H1 (cell line): Measurements from ENCODE around the gene TATDN2. TPM values are rescaled to one million over a fixed set of nuclear protein-coding genes. Genes with fewer than 3 reads are reported as not detected.
A peak's percentile ranks its signal among the peaks of the same experiment; 100 is the strongest.

Source experiments
- CTCF ChIA-PET: fragments of 300-600 bp; sonication (Branson Sonifier 250); formaldehyde crosslinking; loops from one replicate; lab custom pipeline; 2021; ENCODE audit not compliant: partially characterized antibody; lab: Charles Lee
- POLR2A ChIA-PET: fragments of 300-600 bp; sonication (Branson Sonifier 250); formaldehyde crosslinking; loops from one replicate; lab custom pipeline; 2021; ENCODE audit warnings: inconsistent platforms; ENCODE audit not compliant: partially characterized antibody; lab: Charles Lee
- DNase-seq, 2 experiments: peaks; one replicate each; pipeline versions ENCODE4 v3.0.0 to v3.0.0-alpha.2; 2010 to 2022; ENCODE audit warnings: low spot score in 2 of 2, low read depth in 1 of 2, mixed read lengths in 1 of 2
- FAIRE-seq: peaks from 2 replicates; lab custom pipeline; 2011; peaks lifted over from hg19 to GRCh38; lab: Jason Lieb, UNC
- H2AFZ ChIP-seq: 2 replicates; pipeline ENCODE4 v1.8.1; 2012; ENCODE audit warnings: low read length, inconsistent platforms
- H2AK5ac ChIP-seq: 2 replicates; pipeline ENCODE4 v1.6.1; 2013; ENCODE audit warnings: low read depth, low read length
- H2BK120ac ChIP-seq: replicated peaks from 2 replicates; pipeline ENCODE3; 2013; ENCODE audit warnings: low read depth, low read length, inconsistent platforms
- H2BK12ac ChIP-seq: 2 replicates; pipeline ENCODE4 v1.6.1; 2013; ENCODE audit warnings: low read depth, low read length
- H2BK15ac ChIP-seq: 2 replicates; pipeline ENCODE4 v1.6.1; 2013; ENCODE audit warnings: low read length
- H2BK20ac ChIP-seq: 2 replicates; pipeline ENCODE4 v1.6.1; 2013; ENCODE audit warnings: low read length
- H2BK5ac ChIP-seq: 2 replicates; pipeline ENCODE4 v1.6.1; 2013; ENCODE audit warnings: low read depth, low read length
- H3K14ac ChIP-seq: 2 replicates; pipeline ENCODE4 v1.6.1; 2013; ENCODE audit warnings: inconsistent platforms; ENCODE audit not compliant: insufficient read length
- H3K18ac ChIP-seq: 2 replicates; pipeline ENCODE4 v1.6.1; 2013; ENCODE audit warnings: low read length; ENCODE audit errors: extremely low read depth
- H3K23ac ChIP-seq: 2 replicates; pipeline ENCODE4 v1.6.1; 2013; ENCODE audit warnings: inconsistent platforms; ENCODE audit not compliant: insufficient read length
- H3K23me2 ChIP-seq: 2 replicates; pipeline ENCODE4 v1.6.1; 2013; ENCODE audit warnings: low read depth, low read length
- H3K27ac ChIP-seq: 2 replicates; pipeline ENCODE4 v1.6.1; 2011; ENCODE audit warnings: low read depth, low read length, inconsistent platforms
- H3K27me3 ChIP-seq, 4 experiments: replicated peaks in 1 of 4; 1 replicate in 1 of 4; 2 replicates in 3 of 4; pipeline versions ENCODE4 v1.6.1 to v1.8.1; 2011 to 2013; ENCODE audit warnings: low read length in 3 of 4, mild to moderate bottlenecking in 3 of 4, inconsistent platforms in 2 of 4, mixed read lengths in 2 of 4, moderate library complexity in 1 of 4; ENCODE audit not compliant: control insufficient read depth in 3 of 4, insufficient read depth in 3 of 4; ENCODE audit errors: extremely low read depth in 1 of 4
- H3K36me3 ChIP-seq, 4 experiments: 2 replicates each; pipeline versions ENCODE4 v1.6.1 to v1.8.1; 2011 to 2013; ENCODE audit warnings: mild to moderate bottlenecking in 4 of 4, low read length in 3 of 4, moderate library complexity in 2 of 4, control low read depth in 1 of 4, inconsistent platforms in 1 of 4; ENCODE audit not compliant: insufficient read depth in 4 of 4, control insufficient read depth in 2 of 4
- H3K4ac ChIP-seq: replicated peaks from 2 replicates; pipeline ENCODE3; 2013; ENCODE audit warnings: low read length, low read depth, mixed read lengths, inconsistent platforms; ENCODE audit not compliant: insufficient read length
- H3K4me1 ChIP-seq, 4 experiments: replicated peaks in 1 of 4; 1 replicate in 1 of 4; 2 replicates in 3 of 4; pipeline versions ENCODE4 v1.6.1 to v1.8.1; 2011 to 2013; ENCODE audit warnings: low read length in 3 of 4, inconsistent platforms in 2 of 4, mixed read lengths in 1 of 4; ENCODE audit not compliant: insufficient read depth in 4 of 4, control insufficient read depth in 3 of 4
- H3K4me2 ChIP-seq, 2 experiments: 2 replicates each; pipeline versions ENCODE4 v1.6.1 to v1.8.1; 2011 to 2013; ENCODE audit warnings: low read depth in 2 of 2, low read length in 2 of 2, control low read depth in 1 of 2, inconsistent platforms in 1 of 2, mild to moderate bottlenecking in 1 of 2; ENCODE audit not compliant: insufficient read depth in 1 of 2
- H3K4me3 ChIP-seq, 4 experiments: fragments of 200-600, 300-600 bp in 1 of 4; sonication (generic), shearing (Covaris generic), sonication (Bioruptor Twin) in 1 of 4; 2 replicates each; pipeline versions ENCODE4 v1.5.1 to v1.8.1; 2011 to 2016; ENCODE audit warnings: low read length in 4 of 4, low read depth in 3 of 4, control low read depth in 2 of 4, inconsistent platforms in 2 of 4, mild to moderate bottlenecking in 2 of 4, mixed read lengths in 1 of 4, moderate library complexity in 1 of 4; ENCODE audit not compliant: insufficient read depth in 2 of 4; ENCODE audit errors: extremely low read depth in 1 of 4
- H3K56ac ChIP-seq: replicated peaks from 2 replicates; pipeline ENCODE3; 2013; ENCODE audit warnings: low read depth, mild to moderate bottlenecking, mixed read lengths, low read length, inconsistent platforms; ENCODE audit not compliant: insufficient read length
- H3K79me1 ChIP-seq: 2 replicates; pipeline ENCODE4 v1.6.1; 2013; ENCODE audit warnings: low read depth, low read length, control low read depth
- H3K79me2 ChIP-seq, 2 experiments: 2 replicates each; pipeline versions ENCODE4 v1.6.1 to v1.8.1; 2012 to 2013; ENCODE audit warnings: low read length in 2 of 2, mild to moderate bottlenecking in 2 of 2, inconsistent platforms in 1 of 2; ENCODE audit not compliant: insufficient read depth in 2 of 2, control insufficient read depth in 1 of 2
- H3K9ac ChIP-seq, 4 experiments: replicated peaks in 1 of 4; 1 replicate in 1 of 4; 2 replicates in 3 of 4; pipeline versions ENCODE4 v1.6.1 to v1.8.1; 2011 to 2013; ENCODE audit warnings: low read depth in 3 of 4, low read length in 3 of 4, control low read depth in 2 of 4, mild to moderate bottlenecking in 2 of 4, moderate library complexity in 2 of 4, inconsistent platforms in 1 of 4; ENCODE audit errors: extremely low read depth in 1 of 4
- H3K9me3 ChIP-seq, 2 experiments: 2 replicates each; pipeline versions ENCODE4 v1.6.1 to v1.8.1; 2012 to 2013; ENCODE audit warnings: mild to moderate bottlenecking in 2 of 2, moderate library complexity in 2 of 2, control low read depth in 1 of 2, inconsistent platforms in 1 of 2, low read depth in 1 of 2, low read length in 1 of 2, mixed read lengths in 1 of 2; ENCODE audit not compliant: insufficient read depth in 2 of 2
- H4K20me1 ChIP-seq, 2 experiments: replicated peaks in 1 of 2; 2 replicates each; pipeline versions ENCODE3 to v1.8.1; 2011 to 2013; ENCODE audit warnings: inconsistent platforms in 2 of 2, low read length in 2 of 2, mild to moderate bottlenecking in 1 of 2; ENCODE audit not compliant: insufficient read depth in 2 of 2, control insufficient read depth in 1 of 2
- H4K5ac ChIP-seq: 2 replicates; pipeline ENCODE4 v1.6.1; 2013; ENCODE audit warnings: low read length, low read depth, mixed read lengths, inconsistent platforms; ENCODE audit not compliant: insufficient read length
- H4K8ac ChIP-seq: 2 replicates; pipeline ENCODE4 v1.8.0; 2013; ENCODE audit warnings: mild to moderate bottlenecking, moderate library complexity, low read length, inconsistent platforms; ENCODE audit not compliant: insufficient read depth; ENCODE audit errors: extremely low read depth
- H4K91ac ChIP-seq: replicated peaks from 2 replicates; pipeline ENCODE3; 2013; ENCODE audit warnings: low read length, mixed read lengths, inconsistent platforms; ENCODE audit not compliant: insufficient read length
- BACH1 ChIP-seq: IDR thresholded peaks from 2 replicates; pipeline ENCODE4 v1.6.1; 2012; ENCODE audit warnings: low read length, improper control_type of control experiment
- CBX5 ChIP-seq: fragments of 300-800, 300-1000 bp; sonication (generic); IDR thresholded peaks from 2 replicates; pipeline ENCODE4 v1.7.1; 2016; ENCODE audit warnings: antibody characterized with exemption, low read length, low read depth
- CEBPB ChIP-seq: IDR thresholded peaks from 2 replicates; pipeline ENCODE4 v1.6.1; 2012; ENCODE audit warnings: low read depth, low read length
- CHD1 ChIP-seq: IDR thresholded peaks from 2 replicates; pipeline ENCODE4 v1.6.1; 2012; ENCODE audit warnings: low read depth, low read length, improper control_type of control experiment
- CHD2 ChIP-seq: IDR thresholded peaks from 2 replicates; pipeline ENCODE4 v1.6.1; 2012; ENCODE audit warnings: low read length, improper control_type of control experiment
- PHF8 ChIP-seq: fragments of 200-600 bp; sonication (generic); conservative IDR thresholded peaks from 2 replicates; pipeline ENCODE4 v1.7.1; 2012; ENCODE audit warnings: low read depth, mild to moderate bottlenecking, inconsistent platforms, low read length, moderate library complexity
- RNF2 ChIP-seq: fragments of 200-900, 300-1000 bp; sonication (generic); IDR thresholded peaks from 2 replicates; pipeline ENCODE4 v1.7.1; 2016; ENCODE audit warnings: borderline replicate concordance, low read depth, mild to moderate bottlenecking, antibody characterized with exemption, low read length; ENCODE audit not compliant: poor library complexity, severe bottlenecking; ENCODE audit errors: missing control alignments
- SAP30 ChIP-seq: fragments of 300-600 bp; sonication (generic); IDR thresholded peaks from 2 replicates; pipeline ENCODE4 v1.7.1; 2012; ENCODE audit warnings: low read length, moderate library complexity, mild to moderate bottlenecking, inconsistent platforms; ENCODE audit not compliant: insufficient read depth, insufficient replicate concordance
- SIN3A ChIP-seq, 2 experiments: IDR thresholded peaks in 1 of 2; conservative IDR thresholded peaks in 1 of 2; 2 replicates each; pipeline ENCODE4 v1.6.1; 2011 to 2012; ENCODE audit warnings: low read length in 2 of 2, improper control_type of control experiment in 1 of 2, low read depth in 1 of 2, mild to moderate bottlenecking in 1 of 2
- SIRT6 ChIP-seq: IDR thresholded peaks from one replicate; pipeline ENCODE4 v1.7.1; 2012; ENCODE audit warnings: low read length, inconsistent platforms
- SIX5 ChIP-seq: IDR thresholded peaks from 2 replicates; pipeline ENCODE4 v1.6.1; 2011; ENCODE audit warnings: mild to moderate bottlenecking, low read depth, low read length
- SP1 ChIP-seq: IDR thresholded peaks from 2 replicates; pipeline ENCODE4 v1.6.1; 2011; ENCODE audit warnings: low read depth, low read length
- TAF7 ChIP-seq: optimal IDR thresholded peaks from 2 replicates; pipeline ENCODE3; 2011; ENCODE audit warnings: low read depth, mild to moderate bottlenecking, inconsistent platforms, low read length, moderate library complexity, borderline replicate concordance
- WGBS, 2 experiments: shearing (Covaris generic) in 1 of 2; methylation state at CpG; one replicate each; pipeline versions ENCODE4 v1.1.6 to v1.1.7; 2013 to 2015; ENCODE audit warnings: low lambda C conversion rate in 2 of 2, mixed read lengths in 2 of 2, inconsistent platforms in 1 of 2, low coverage in 1 of 2, missing lambda C conversion rate in 1 of 2; ENCODE audit not compliant: insufficient replicate concordance in 2 of 2, insufficient coverage in 1 of 2, insufficient read length in 1 of 2; ENCODE audit errors: extremely low coverage in 1 of 2, missing lambda C conversion rate in 1 of 2; 5-methylcytosine and 5-hydroxymethylcytosine counted together
- polyA plus RNA-seq, 7 experiments: library from polyadenylated mRNA; depleted of rRNA in 3 of 7; stranded (reverse) in 5 of 7; unstranded in 2 of 7; fragments of >200 nt in 5 of 7; fragments of 200-250 nt in 2 of 7; gene quantifications; 1 replicate in 5 of 7; 2 replicates in 1 of 7; 4 replicates in 1 of 7; pipeline versions ENCODE4 v1.2.1 to v1.2.3, GENCODE V29; 2011 to 2013; ENCODE audit warnings: missing spikeins in 2 of 7, mixed read lengths in 2 of 7
- total RNA-seq: library from RNA; stranded (reverse); fragmentation: NEBNext Ultra II Directional; extraction: Animal tissue kit (Norgen Biotek cat#: 25700); gene quantifications from 2 replicates; pipeline ENCODE4 v1.2.1, GENCODE V29; 2021

The TATDN2 gene
- total and polyA plus RNA-seq, 2 of the 8 experiments (the other 6 are each of a cell fraction or from before 2014, with no cell fraction given), result 12.1 to 34.8 TPM

GRCh38 chr3:10287936-10288574, 39.8 kb downstream of the TATDN2 start:
- 88% methylated on average over 12 of the region's 12 CpGs; no CpG with 5 or more reads in 1 of the 2 experiments for WGBS, 2 experiments
- Histone ChIP-seq H3K27ac (no peak overlapping the region), H2BK12ac (no peak overlapping the region), H2BK15ac (no peak overlapping the region), H3K36me3 (peaks cover 0 to 8% (median 2%) of the 10 kb centered on the region in 4 experiments; a peak in 5 of 8 replicates), H3K79me1 (no peaks in the 10 kb centered on the region; the same call in 1 of the 2 replicates), H3K79me2 (no peaks in the 10 kb centered on the region), H3K4me1 (peaks cover 0 to 7% (median 4%) of the 10 kb centered on the region in 4 experiments; a peak in 6 of 7 replicates), H3K4me3 (no peak overlapping the region), H3K18ac (no peak overlapping the region), H4K8ac (no peak overlapping the region), H4K20me1 (peaks cover 0 to 2% of the 10 kb centered on the region in 2 experiments), H2AK5ac (no peak overlapping the region), H3K23ac (no peak overlapping the region), H3K14ac (no peak overlapping the region), H2AFZ (no peak overlapping the region), H2BK20ac (no peak overlapping the region), H3K4ac (no peak overlapping the region), H3K9me3 (no peaks in the 10 kb centered on the region), H3K23me2 (no peaks in the 10 kb centered on the region), H3K4me2 (no peak overlapping the region), H4K91ac (no peak overlapping the region), H2BK120ac (no peak overlapping the region), H3K27me3 (no peaks in the 10 kb centered on the region), H2BK5ac (no peak overlapping the region; the same call in 1 of the 2 replicates), H3K9ac (peak overlapping the region in 1 of 4 experiments; percentile 31; a peak in 1 of 7 replicates), H3K56ac (no peak overlapping the region), H4K5ac (no peak overlapping the region)
- CTCF ChIA-PET, result interaction anchor here (0.7 to 3.1 kb wide), 10 partner anchors 11 to 183 kb away, joined by 3 to 11 read pairs (median 4); partner anchors contain the start of genes FANCD2OS and IRAK2
- FAIRE-seq (no peak), DNase-seq (no peak)
- POLR2A ChIA-PET, result interaction anchor here (0.8 to 1.2 kb wide), 2 partner anchors 13 to 16 kb away, joined by 3 read pairs; no protein-coding TSS in a partner anchor
- TF ChIP-seq CBX5 (no peak), SAP30 (no peak), RNF2 (no peak), BACH1 (no peak), PHF8 (no peak), SIRT6 (no peak), SIX5 (no peak), CHD2 (no peak), CHD1 (no peak), CEBPB (no peak), SP1 (no peak), SIN3A (conservative IDR thresholded peaks at IDR 0.05 in 1 of 2, IDR thresholded peaks at IDR 0.05 in 1 of 2; ENCODE audit: low read depth in 1 of 2, low read length in 2 of 2) (no peak), TAF7 (no peak)
